Lower lobe of right lung (tissue), 2 donors: Measurements from ENCODE around the gene FAM118A. TPM values are rescaled to one million over a fixed set of nuclear protein-coding genes. Genes with fewer than 3 reads are reported as not detected.
A peak's percentile ranks its signal among the peaks of the same experiment; 100 is the strongest.

ENCODE experiments used
- ATAC-seq, 2 donors: fragments of 200-7000 bp; cut with Tn5 transposase; one replicate each; pipeline ENCODE4 v1.9.1; 2020 to 2022; ENCODE audit warnings: mild to moderate bottlenecking in 2 of 2, moderate library complexity in 2 of 2
- DNase-seq: peaks from one replicate; pipeline ENCODE4 v3.0.0-alpha.2; 2020
- H3K27ac ChIP-seq: fragments of 200-600 bp; one replicate; pipeline ENCODE4 v1.8.0; 2022
- H3K27me3 ChIP-seq: fragments of 200-600 bp; one replicate; pipeline ENCODE4 v1.8.0; 2022; ENCODE audit warnings: low read depth
- H3K36me3 ChIP-seq: fragments of 200-600 bp; one replicate; pipeline ENCODE4 v1.8.0; 2022; ENCODE audit warnings: mild to moderate bottlenecking
- H3K4me1 ChIP-seq: fragments of 200-600 bp; one replicate; pipeline ENCODE4 v1.8.0; 2022
- H3K4me3 ChIP-seq: fragments of 200-600 bp; one replicate; pipeline ENCODE4 v1.8.0; 2022; ENCODE audit warnings: mild to moderate bottlenecking
- H3K9me3 ChIP-seq: fragments of 200-600 bp; one replicate; pipeline ENCODE4 v1.8.0; 2022
- CTCF ChIP-seq: fragments of 200-600 bp; IDR thresholded peaks from one replicate; pipeline ENCODE4 v1.8.0; 2022; ENCODE audit warnings: antibody characterized with exemption, mild to moderate bottlenecking
- intact Hi-C: fragments of 100-400 bp; cut with DNase I; formaldehyde crosslinking; loops from one replicate; pipeline ENCODE4 v1.11.0; 2022
- total RNA-seq: library from RNA; stranded (reverse); fragmentation: NEBNext Ultra II Directional; extraction: Animal tissue kit (Norgen Biotek cat#: 25700); gene quantifications from one replicate; pipeline ENCODE4 v1.2.1, GENCODE V29; 2021
- donor health status: DM: no; HTN: yes; CAD: no; lungs with severe emphysema.

Gene FAM118A
- total RNA-seq, 1 donor from 2014 or later = 19.8 TPM

- Histone ChIP-seq H3K36me3 (no peaks in the 10 kb centered on the region), H3K9me3 (no peaks in the 10 kb centered on the region), H3K27ac (no peak overlapping the region), H3K4me3 (no peak overlapping the region), H3K27me3 (peaks cover 17% of the 10 kb centered on the region), H3K4me1 (peaks cover 11% of the 10 kb centered on the region)
- DNase-seq = no peak
- no peak for ATAC-seq
- no peak for TF ChIP-seq CTCF
- intact Hi-C loops = no loop called here
Observed at GRCh38 chr22:45286854-45287551, 22.7 kb upstream of the FAM118A start.

- intact Hi-C loops = no loop called here
- no peaks in the 10 kb centered on the region for H3K9me3 ChIP-seq
- no peak for ATAC-seq
- TF ChIP-seq CTCF = no peak
- H3K4me1 ChIP-seq = peaks cover 5% of the 10 kb centered on the region
- H3K36me3 ChIP-seq = no peaks in the 10 kb centered on the region
- H3K27me3 ChIP-seq = peaks cover 8% of the 10 kb centered on the region
- DNase-seq = no peak
- H3K4me3 ChIP-seq = no peak overlapping the region
- no peak overlapping the region for H3K27ac ChIP-seq
Observed at GRCh38 chr22:45290410-45290936, 19.3 kb upstream of the FAM118A start.

GRCh38 chr22:45291061-45291930, 18.4 kb upstream of the FAM118A start:
- H3K27ac ChIP-seq = no peak overlapping the region
- intact Hi-C loops = no loop called here
- TF ChIP-seq CTCF = no peak
- peaks cover 5% of the 10 kb centered on the region for H3K4me1 ChIP-seq
- no peak overlapping the region for H3K4me3 ChIP-seq
- no peaks in the 10 kb centered on the region for H3K36me3 ChIP-seq
- H3K27me3 ChIP-seq = peaks cover under 1% of the 10 kb centered on the region
- H3K9me3 ChIP-seq = no peaks in the 10 kb centered on the region
- no peak for DNase-seq
- ATAC-seq = no peak

GRCh38 chr22:45291931-45292290, 17.8 kb upstream of the FAM118A start:
- Histone ChIP-seq H3K27me3 (no peaks in the 10 kb centered on the region), H3K27ac (no peak overlapping the region), H3K4me3 (no peak overlapping the region), H3K9me3 (no peaks in the 10 kb centered on the region), H3K4me1 (peaks cover 5% of the 10 kb centered on the region), H3K36me3 (no peaks in the 10 kb centered on the region)
- ATAC-seq (peak in 1 of 2 donors; percentile 15), DNase-seq (no peak)
- no peak for TF ChIP-seq CTCF
- intact Hi-C loops = no loop called here

- no peaks in the 10 kb centered on the region for H3K36me3 ChIP-seq
- H3K4me3 ChIP-seq = no peak overlapping the region
- peaks cover 5% of the 10 kb centered on the region for H3K4me1 ChIP-seq
- intact Hi-C loops = no loop called here
- no peaks in the 10 kb centered on the region for H3K9me3 ChIP-seq
- H3K27ac ChIP-seq = no peak overlapping the region
- ATAC-seq (no peak), DNase-seq (no peak)
- H3K27me3 ChIP-seq = no peaks in the 10 kb centered on the region
- TF ChIP-seq CTCF = no peak
Observed at GRCh38 chr22:45292731-45293442, 16.8 kb upstream of the FAM118A start.
